GM12878 (cell line): ENCODE results near the gene ZNF554. TPM values are rescaled to one million over a fixed set of nuclear protein-coding genes. Genes with fewer than 3 reads are reported as not detected.

Experiments used
- ATAC-seq: fragments of 200-7000 bp; cut with Tn5 transposase; 3 replicates; pipeline ENCODE4 v1.9.1; 2020; ENCODE audit warnings: mild to moderate bottlenecking, moderate library complexity
- BruUV-seq: library from RNA; stranded (reverse); fragments of 400-500 nt; replicated peaks from 2 replicates; lab custom pipeline; 2021; lab: Mats Ljungman, UMichigan
- CTCF ChIA-PET: fragments of 300-600 bp; sonication (Branson Sonifier 250); formaldehyde crosslinking; extraction: SDS; loops from one replicate; lab custom pipeline; 2021; ENCODE audit warnings: inconsistent platforms; lab: Yijun Ruan, JAX
- POLR2A ChIA-PET: fragments of 350-600 bp; formaldehyde crosslinking; extraction: SDS; loops from one replicate; lab custom pipeline; 2021; ENCODE audit warnings: inconsistent platforms; lab: Charles Lee
- RAD21 ChIA-PET: fragments of 300-600 bp; sonication (Branson Sonifier 250); formaldehyde crosslinking; loops from one replicate; lab custom pipeline; 2023; ENCODE audit warnings: antibody characterized with exemption; ENCODE audit not compliant: unreplicated experiment; lab: Charles Lee
- SMC1A ChIA-PET: fragments of 300-600 bp; sonication (Branson Sonifier 250); formaldehyde crosslinking; loops from one replicate; lab custom pipeline; 2023; ENCODE audit not compliant: unreplicated experiment, uncharacterized antibody; lab: Charles Lee
- DNase-seq: peaks from one replicate; pipeline ENCODE4 v3.0.0-alpha.2; 2011; ENCODE audit warnings: low read depth, low spot score
- FAIRE-seq: peaks from 3 replicates; lab custom pipeline; 2011; peaks lifted over from hg19 to GRCh38; lab: Jason Lieb, UNC
- H2AFZ ChIP-seq: 2 replicates; pipeline ENCODE4 v1.6.0; 2011; ENCODE audit warnings: low read depth, low read length, control low read depth; ENCODE audit not compliant: control insufficient read depth
- H3K27ac ChIP-seq: 2 replicates; pipeline ENCODE4 v1.5.1; 2011; ENCODE audit warnings: control low read depth; ENCODE audit not compliant: control insufficient read depth, insufficient read depth
- H3K27me3 ChIP-seq, 2 experiments: replicated peaks in 1 of 2; 2 replicates each; pipeline versions ENCODE4 v1.6.0 to v1.6.1; 2011; ENCODE audit warnings: low read length in 1 of 2; ENCODE audit not compliant: control insufficient read depth in 2 of 2, insufficient read depth in 2 of 2
- H3K36me3 ChIP-seq, 2 experiments: 2 replicates each; pipeline ENCODE4 v1.5.1; 2011; ENCODE audit warnings: low read length in 1 of 2; ENCODE audit not compliant: control insufficient read depth in 2 of 2, insufficient read depth in 2 of 2
- H3K4me1 ChIP-seq: 2 replicates; pipeline ENCODE4 v1.6.1; 2011; ENCODE audit warnings: mild to moderate bottlenecking, low read length, moderate library complexity, mixed read lengths; ENCODE audit not compliant: control insufficient read depth, insufficient read depth
- H3K4me2 ChIP-seq: 2 replicates; pipeline ENCODE4 v1.6.0; 2011; ENCODE audit warnings: control low read depth; ENCODE audit not compliant: control insufficient read depth, insufficient read depth
- H3K4me3 ChIP-seq: fragments of 200-600 bp; sonication (generic); 2 replicates; pipeline ENCODE4 v1.5.1; 2016
- H3K79me2 ChIP-seq: 2 replicates; pipeline ENCODE4 v1.6.0; 2011; ENCODE audit warnings: low read length; ENCODE audit not compliant: control insufficient read depth, insufficient read depth
- H3K9ac ChIP-seq: 2 replicates; pipeline ENCODE4 v1.8.0; 2011; ENCODE audit warnings: low read length, control low read depth, mixed read lengths; ENCODE audit not compliant: control insufficient read depth, insufficient read depth
- H3K9me3 ChIP-seq: replicated peaks from 3 replicates; pipeline ENCODE4 v1.5.1; 2011; ENCODE audit warnings: mild to moderate bottlenecking, low read length; ENCODE audit not compliant: control insufficient read depth, insufficient read depth
- H4K20me1 ChIP-seq: 2 replicates; pipeline ENCODE4 v1.6.0; 2011; ENCODE audit not compliant: control insufficient read depth, insufficient read depth
- CHD4 ChIP-seq: fragments of 200-600 bp; sonication (generic); IDR thresholded peaks from 2 replicates; pipeline ENCODE4 v1.6.1; 2016; ENCODE audit warnings: mild to moderate bottlenecking
- CREM ChIP-seq: IDR thresholded peaks from 2 replicates; pipeline ENCODE4 v1.6.1; 2014; ENCODE audit warnings: antibody characterized with exemption, low read depth
- EZH2 ChIP-seq: IDR thresholded peaks from 2 replicates; pipeline ENCODE4 v1.6.1; 2012; ENCODE audit warnings: low read depth, mild to moderate bottlenecking, control low read depth, inconsistent platforms, low read length, borderline replicate concordance; ENCODE audit not compliant: control insufficient read depth
- IKZF2 ChIP-seq, 2 experiments: fragments of 450-650 bp; IDR thresholded peaks; 2 replicates each; pipeline ENCODE4 v1.6.1; 2017; ENCODE audit warnings: mild to moderate bottlenecking in 2 of 2, moderate library complexity in 2 of 2
- MYC ChIP-seq: IDR thresholded peaks from 2 replicates; pipeline ENCODE4 v1.6.1; 2011; ENCODE audit warnings: mild to moderate bottlenecking, low read length, moderate library complexity, inconsistent platforms; ENCODE audit not compliant: insufficient read depth, insufficient replicate concordance, insufficient read length, severe bottlenecking
- SIX5 ChIP-seq: IDR thresholded peaks from 2 replicates; pipeline ENCODE4 v1.6.1; 2011; ENCODE audit warnings: mild to moderate bottlenecking, low read depth, low read length, moderate library complexity; ENCODE audit not compliant: severe bottlenecking
- STAT1 ChIP-seq: fragments of 450-650 bp; conservative IDR thresholded peaks from 2 replicates; pipeline ENCODE4 v1.6.1; 2014; ENCODE audit warnings: antibody characterized with exemption, mild to moderate bottlenecking
- WGBS: methylation state at CpG from one replicate; pipeline ENCODE4 v1.1.6; 2016; ENCODE audit warnings: low lambda C conversion rate; ENCODE audit not compliant: insufficient replicate concordance, insufficient coverage; ENCODE audit errors: missing lambda C conversion rate; 5-methylcytosine and 5-hydroxymethylcytosine counted together
- in situ Hi-C: fragments of 300-500 bp; cut with MboI; formaldehyde crosslinking; loops from 9 replicates; pipeline ENCODE4 v1.14.3; 2018; ENCODE audit warnings: mixed read lengths
- intact Hi-C: fragments of 100-400 bp; cut with micrococcal nuclease; formaldehyde crosslinking; loops from one replicate; pipeline ENCODE4 v1.14.2; 2022; ENCODE audit not compliant: unreplicated experiment
- polyA plus RNA-seq, 11 experiments: library from polyadenylated mRNA; depleted of rRNA in 4 of 11; unstranded in 6 of 11; stranded (reverse) in 5 of 11; fragments of >200 nt; fragmentation: Nextera tagmentation in 4 of 11; fragmentation: Illumina TruSeq in 1 of 11; extraction: Ambion mirVana in 4 of 11; extraction: Trizol in 1 of 11; gene quantifications; 1 replicate in 1 of 11; 2 replicates in 10 of 11; pipeline versions ENCODE4 v1.2.1 to v1.2.3, GENCODE V29; 2011 to 2016; ENCODE audit warnings: inconsistent platforms in 2 of 11, missing spikeins in 2 of 11, low read depth in 1 of 11
- total RNA-seq, 4 experiments: library from RNA; depleted of rRNA in 3 of 4; stranded (reverse); fragments of >200 nt in 3 of 4; fragmentation: Illumina TruSeq in 1 of 4; extraction: Trizol in 1 of 4; gene quantifications; 2 replicates each; pipeline versions ENCODE4 v1.2.1 to v1.2.3, GENCODE V29; 2013 to 2021
- TF ChIP-seq, protein P1 (sequence below): fragments of 150-350 bp; IDR thresholded peaks from 2 replicates; pipeline ENCODE4 v1.6.1; 2016; ENCODE audit warnings: low read depth, low read length
- TF ChIP-seq, protein P2 (sequence below): fragments of 450-650 bp; IDR thresholded peaks from 2 replicates; pipeline ENCODE4 v1.6.1; 2014; ENCODE audit warnings: mild to moderate bottlenecking
- TF ChIP-seq, protein P3 (sequence below): IDR thresholded peaks from 2 replicates; pipeline ENCODE4 v1.6.1; 2012; ENCODE audit warnings: mild to moderate bottlenecking, low read depth, low read length

Gene ZNF554
- total and polyA plus RNA-seq, 10 of the 15 experiments (the other 5 are each of a cell fraction or from before 2014, with no cell fraction given): 0.19 to 2.1 (median 1.4) TPM

DNA sequence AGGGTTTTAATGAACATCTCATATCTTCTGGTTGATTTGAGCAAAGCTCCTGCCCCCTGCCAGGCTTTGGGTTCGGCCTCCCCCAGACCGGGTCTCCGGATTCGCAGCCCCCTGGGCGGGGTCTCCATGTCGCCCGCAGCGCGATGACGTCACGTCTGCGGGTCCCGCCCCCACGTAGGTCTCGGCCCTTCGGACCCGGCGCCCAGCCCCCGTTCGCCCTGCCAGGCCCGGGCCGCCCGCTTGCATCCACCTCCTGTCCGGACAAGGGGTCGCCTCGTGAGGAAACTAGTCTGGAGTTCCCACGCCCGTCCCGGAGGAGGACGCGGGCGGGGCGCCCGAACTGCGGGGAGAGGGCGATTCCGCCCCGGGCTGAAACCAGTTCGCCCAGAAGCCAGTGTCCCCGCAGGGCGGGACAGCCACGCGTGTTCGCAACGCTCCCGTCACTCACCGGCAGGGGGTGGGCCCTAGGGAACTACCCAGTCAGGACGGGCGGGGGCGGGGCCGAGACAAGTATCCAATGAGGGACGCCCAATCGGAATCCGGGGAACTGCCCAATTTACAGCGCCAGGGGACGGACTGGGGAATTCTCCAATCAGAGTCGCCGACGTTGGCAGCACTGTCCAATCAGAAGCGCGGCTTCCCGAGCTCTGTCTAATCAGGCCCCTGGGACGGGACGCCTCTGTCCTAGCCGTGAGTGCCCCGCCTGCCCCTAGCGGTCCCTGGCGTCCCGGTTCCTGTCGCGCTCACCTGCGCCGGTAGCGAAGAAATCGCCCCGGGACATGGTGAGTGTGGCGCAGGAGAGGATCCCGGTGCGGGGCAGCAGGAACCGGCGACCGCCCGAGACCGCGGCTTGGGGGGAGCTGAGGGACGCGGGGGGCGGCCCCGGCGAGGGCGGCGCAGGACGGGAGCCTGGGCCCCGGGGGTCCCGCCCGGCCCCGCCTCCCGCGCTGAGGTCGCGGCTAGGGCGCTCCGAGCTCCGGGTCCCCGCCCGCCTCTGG lies 21.4 kb downstream of the ZNF554 start, which contains the start of gene ZNF555:
TSS of gene ZNF555 (plus strand) at position 682 of the 998 bp plus-strand sequence. CDS start at position 780, 98 bp downstream.
- Histone ChIP-seq H2AFZ (peak within 1 kb of the TSS; percentile 93), H3K9ac (peak within 1 kb of the TSS; percentile 71; the same call in 1 of the 2 replicates), H3K27me3 (no peaks in the 10 kb centered on the region), H3K9me3 (peaks cover 4% of the 10 kb centered on the region), H3K4me3 (peak within 1 kb of the TSS; percentile 93), H4K20me1 (no peaks in the 10 kb centered on the region), H3K36me3 (no peaks in the 10 kb centered on the region), H3K27ac (peak within 1 kb of the TSS; percentile 79), H3K4me2 (peak within 1 kb of the TSS; percentile 82), H3K79me2 (peaks cover 2% of the 10 kb centered on the region), H3K4me1 (peaks cover 3% of the 10 kb centered on the region; the same call in 1 of the 2 replicates)
- WGBS: under 1% methylated on average over 61 of the region's 106 CpGs
- in situ Hi-C loops: no loop called here
- POLR2A ChIA-PET: no interaction called here
- FAIRE-seq (peak; percentile 99), DNase-seq (peak; percentile 97), ATAC-seq (peak; percentile 99)
- intact Hi-C loops: no loop called here
- SMC1A ChIA-PET: no interaction called here
- BruUV-seq: no TSS peak
- CTCF ChIA-PET: interaction anchor here (0.7 kb wide), 1 partner anchor 55 kb away, joined by 3 read pairs; the partner anchor contains the start of gene THOP1
- RAD21 ChIA-PET: interaction anchor here (0.6 kb wide), 1 partner anchor 299 kb away, joined by 3 read pairs; no protein-coding TSS in a partner anchor
- peak in 1 of 2 experiments; percentile 40; a peak in 1 of 4 replicates for TF ChIP-seq IKZF2 (IDR thresholded peaks at IDR 0.05)
- TF ChIP-seq CREM: peak; percentile 69
- TF ChIP-seq, protein P1, sequence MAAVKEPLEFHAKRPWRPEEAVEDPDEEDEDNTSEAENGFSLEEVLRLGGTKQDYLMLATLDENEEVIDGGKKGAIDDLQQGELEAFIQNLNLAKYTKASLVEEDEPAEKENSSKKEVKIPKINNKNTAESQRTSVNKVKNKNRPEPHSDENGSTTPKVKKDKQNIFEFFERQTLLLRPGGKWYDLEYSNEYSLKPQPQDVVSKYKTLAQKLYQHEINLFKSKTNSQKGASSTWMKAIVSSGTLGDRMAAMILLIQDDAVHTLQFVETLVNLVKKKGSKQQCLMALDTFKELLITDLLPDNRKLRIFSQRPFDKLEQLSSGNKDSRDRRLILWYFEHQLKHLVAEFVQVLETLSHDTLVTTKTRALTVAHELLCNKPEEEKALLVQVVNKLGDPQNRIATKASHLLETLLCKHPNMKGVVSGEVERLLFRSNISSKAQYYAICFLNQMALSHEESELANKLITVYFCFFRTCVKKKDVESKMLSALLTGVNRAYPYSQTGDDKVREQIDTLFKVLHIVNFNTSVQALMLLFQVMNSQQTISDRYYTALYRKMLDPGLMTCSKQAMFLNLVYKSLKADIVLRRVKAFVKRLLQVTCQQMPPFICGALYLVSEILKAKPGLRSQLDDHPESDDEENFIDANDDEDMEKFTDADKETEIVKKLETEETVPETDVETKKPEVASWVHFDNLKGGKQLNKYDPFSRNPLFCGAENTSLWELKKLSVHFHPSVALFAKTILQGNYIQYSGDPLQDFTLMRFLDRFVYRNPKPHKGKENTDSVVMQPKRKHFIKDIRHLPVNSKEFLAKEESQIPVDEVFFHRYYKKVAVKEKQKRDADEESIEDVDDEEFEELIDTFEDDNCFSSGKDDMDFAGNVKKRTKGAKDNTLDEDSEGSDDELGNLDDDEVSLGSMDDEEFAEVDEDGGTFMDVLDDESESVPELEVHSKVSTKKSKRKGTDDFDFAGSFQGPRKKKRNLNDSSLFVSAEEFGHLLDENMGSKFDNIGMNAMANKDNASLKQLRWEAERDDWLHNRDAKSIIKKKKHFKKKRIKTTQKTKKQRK: peak; percentile 78
- TF ChIP-seq MYC: no peak
- TF ChIP-seq, protein P2, sequence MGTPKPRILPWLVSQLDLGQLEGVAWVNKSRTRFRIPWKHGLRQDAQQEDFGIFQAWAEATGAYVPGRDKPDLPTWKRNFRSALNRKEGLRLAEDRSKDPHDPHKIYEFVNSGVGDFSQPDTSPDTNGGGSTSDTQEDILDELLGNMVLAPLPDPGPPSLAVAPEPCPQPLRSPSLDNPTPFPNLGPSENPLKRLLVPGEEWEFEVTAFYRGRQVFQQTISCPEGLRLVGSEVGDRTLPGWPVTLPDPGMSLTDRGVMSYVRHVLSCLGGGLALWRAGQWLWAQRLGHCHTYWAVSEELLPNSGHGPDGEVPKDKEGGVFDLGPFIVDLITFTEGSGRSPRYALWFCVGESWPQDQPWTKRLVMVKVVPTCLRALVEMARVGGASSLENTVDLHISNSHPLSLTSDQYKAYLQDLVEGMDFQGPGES: peak; percentile 93
- TF ChIP-seq CHD4: peak; percentile 97; the same call in 1 of the 2 replicates
- TF ChIP-seq SIX5: no peak
- TF ChIP-seq STAT1: no peak
- TF ChIP-seq EZH2: no peak
- TF ChIP-seq, protein P3, sequence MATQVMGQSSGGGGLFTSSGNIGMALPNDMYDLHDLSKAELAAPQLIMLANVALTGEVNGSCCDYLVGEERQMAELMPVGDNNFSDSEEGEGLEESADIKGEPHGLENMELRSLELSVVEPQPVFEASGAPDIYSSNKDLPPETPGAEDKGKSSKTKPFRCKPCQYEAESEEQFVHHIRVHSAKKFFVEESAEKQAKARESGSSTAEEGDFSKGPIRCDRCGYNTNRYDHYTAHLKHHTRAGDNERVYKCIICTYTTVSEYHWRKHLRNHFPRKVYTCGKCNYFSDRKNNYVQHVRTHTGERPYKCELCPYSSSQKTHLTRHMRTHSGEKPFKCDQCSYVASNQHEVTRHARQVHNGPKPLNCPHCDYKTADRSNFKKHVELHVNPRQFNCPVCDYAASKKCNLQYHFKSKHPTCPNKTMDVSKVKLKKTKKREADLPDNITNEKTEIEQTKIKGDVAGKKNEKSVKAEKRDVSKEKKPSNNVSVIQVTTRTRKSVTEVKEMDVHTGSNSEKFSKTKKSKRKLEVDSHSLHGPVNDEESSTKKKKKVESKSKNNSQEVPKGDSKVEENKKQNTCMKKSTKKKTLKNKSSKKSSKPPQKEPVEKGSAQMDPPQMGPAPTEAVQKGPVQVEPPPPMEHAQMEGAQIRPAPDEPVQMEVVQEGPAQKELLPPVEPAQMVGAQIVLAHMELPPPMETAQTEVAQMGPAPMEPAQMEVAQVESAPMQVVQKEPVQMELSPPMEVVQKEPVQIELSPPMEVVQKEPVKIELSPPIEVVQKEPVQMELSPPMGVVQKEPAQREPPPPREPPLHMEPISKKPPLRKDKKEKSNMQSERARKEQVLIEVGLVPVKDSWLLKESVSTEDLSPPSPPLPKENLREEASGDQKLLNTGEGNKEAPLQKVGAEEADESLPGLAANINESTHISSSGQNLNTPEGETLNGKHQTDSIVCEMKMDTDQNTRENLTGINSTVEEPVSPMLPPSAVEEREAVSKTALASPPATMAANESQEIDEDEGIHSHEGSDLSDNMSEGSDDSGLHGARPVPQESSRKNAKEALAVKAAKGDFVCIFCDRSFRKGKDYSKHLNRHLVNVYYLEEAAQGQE: no peak
